ENCODE results near the gene PLXDC2. TPM values are rescaled to one million over a fixed set of nuclear protein-coding genes. Genes with fewer than 3 reads are reported as not detected.

Gene PLXDC2
- total and polyA plus RNA-seq, 2 experiments from 2014 or later, result 10.3 to 22.6 TPM

- no peaks in the 10 kb centered on the region for H3K9me3 ChIP-seq (ENCODE audit: low read depth)
- TF ChIP-seq, protein P1, sequence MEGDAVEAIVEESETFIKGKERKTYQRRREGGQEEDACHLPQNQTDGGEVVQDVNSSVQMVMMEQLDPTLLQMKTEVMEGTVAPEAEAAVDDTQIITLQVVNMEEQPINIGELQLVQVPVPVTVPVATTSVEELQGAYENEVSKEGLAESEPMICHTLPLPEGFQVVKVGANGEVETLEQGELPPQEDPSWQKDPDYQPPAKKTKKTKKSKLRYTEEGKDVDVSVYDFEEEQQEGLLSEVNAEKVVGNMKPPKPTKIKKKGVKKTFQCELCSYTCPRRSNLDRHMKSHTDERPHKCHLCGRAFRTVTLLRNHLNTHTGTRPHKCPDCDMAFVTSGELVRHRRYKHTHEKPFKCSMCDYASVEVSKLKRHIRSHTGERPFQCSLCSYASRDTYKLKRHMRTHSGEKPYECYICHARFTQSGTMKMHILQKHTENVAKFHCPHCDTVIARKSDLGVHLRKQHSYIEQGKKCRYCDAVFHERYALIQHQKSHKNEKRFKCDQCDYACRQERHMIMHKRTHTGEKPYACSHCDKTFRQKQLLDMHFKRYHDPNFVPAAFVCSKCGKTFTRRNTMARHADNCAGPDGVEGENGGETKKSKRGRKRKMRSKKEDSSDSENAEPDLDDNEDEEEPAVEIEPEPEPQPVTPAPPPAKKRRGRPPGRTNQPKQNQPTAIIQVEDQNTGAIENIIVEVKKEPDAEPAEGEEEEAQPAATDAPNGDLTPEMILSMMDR (IDR thresholded peaks at IDR 0.05; ENCODE audit: low read depth, low read length), result no peak
- H3K36me3 ChIP-seq, result no peaks in the 10 kb centered on the region
- no peak overlapping the region for H3K4me3 ChIP-seq
- H3K27me3 ChIP-seq, result no peaks in the 10 kb centered on the region
- no peak for DNase-seq (ENCODE audit: low read depth in 1 of 2, low spot score in 1 of 2)
- no peak overlapping the region for H3K27ac ChIP-seq
- no peaks in the 10 kb centered on the region for H3K4me1 ChIP-seq (ENCODE audit: low read depth)
These were observed 12.6 kb upstream of the PLXDC2 start for GRCh38 chr10:19803676-19804075.

GRCh38 chr10:19809481-19809880 lies 6.8 kb upstream of the PLXDC2 start:
- H3K4me1 ChIP-seq (ENCODE audit: low read depth), result no peaks in the 10 kb centered on the region
- no peak for DNase-seq (ENCODE audit: low read depth in 1 of 2, low spot score in 1 of 2)
- no peak overlapping the region for H3K4me3 ChIP-seq
- H3K36me3 ChIP-seq, result no peaks in the 10 kb centered on the region
- TF ChIP-seq, protein P1 (IDR thresholded peaks at IDR 0.05; ENCODE audit: low read depth, low read length), result no peak
- no peak overlapping the region for H3K27ac ChIP-seq
- H3K9me3 ChIP-seq (ENCODE audit: low read depth), result no peaks in the 10 kb centered on the region
- H3K27me3 ChIP-seq, result no peaks in the 10 kb centered on the region

DNA sequence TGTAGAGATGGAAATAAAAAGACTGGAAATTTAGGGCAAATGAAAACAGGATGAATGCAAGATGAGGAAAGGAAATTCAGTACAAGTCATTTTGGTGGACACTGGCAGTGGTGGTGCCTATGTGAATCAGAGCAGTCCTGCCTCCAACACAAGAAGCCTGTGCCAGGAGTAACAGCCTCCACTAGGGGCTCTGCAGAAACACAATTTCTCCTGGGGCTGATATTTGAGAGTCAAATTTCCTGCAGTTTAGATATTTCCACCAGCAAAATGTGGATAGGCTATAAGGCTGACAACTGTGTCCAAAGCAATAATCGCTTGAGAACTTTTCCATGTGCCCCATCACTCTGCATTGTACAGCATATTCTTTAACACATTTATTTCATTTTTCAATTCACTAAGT lies 4.7 kb upstream of the PLXDC2 start:
- TF ChIP-seq, protein P1 (IDR thresholded peaks at IDR 0.05; ENCODE audit: low read depth, low read length), result peak; percentile 85

GRCh38 chr10:19812976-19813375 lies 3.3 kb upstream of the PLXDC2 start:
- Histone ChIP-seq H3K9me3 (ENCODE audit: low read depth) (no peaks in the 10 kb centered on the region), H3K27me3 (no peaks in the 10 kb centered on the region), H3K36me3 (no peaks in the 10 kb centered on the region), H3K27ac (no peak overlapping the region), H3K4me3 (no peak overlapping the region), H3K4me1 (ENCODE audit: low read depth) (no peaks in the 10 kb centered on the region)
- peak in 1 of 2 donors; percentile 12 for DNase-seq (ENCODE audit: low read depth in 1 of 2, low spot score in 1 of 2)
- TF ChIP-seq, protein P1 (IDR thresholded peaks at IDR 0.05; ENCODE audit: low read depth, low read length), result no peak

More for the DNA sequence above, 4.7 kb upstream of the PLXDC2 start:
- H3K27me3 ChIP-seq, result no peaks in the 10 kb centered on the region
- peak; percentile 47 to 70 for DNase-seq (ENCODE audit: low read depth in 1 of 2, low spot score in 1 of 2)
- no peaks in the 10 kb centered on the region for H3K9me3 ChIP-seq (ENCODE audit: low read depth)
- H3K4me1 ChIP-seq (ENCODE audit: low read depth), result no peaks in the 10 kb centered on the region
- H3K4me3 ChIP-seq, result no peak overlapping the region
- no peaks in the 10 kb centered on the region for H3K36me3 ChIP-seq
- H3K27ac ChIP-seq, result no peak overlapping the region

GRCh38 chr10:19815036-19815730 lies 1.0 kb upstream of the PLXDC2 start:
- DNase-seq (ENCODE audit: low read depth in 1 of 2, low spot score in 1 of 2), result peak; percentile 46 to 76
- Histone ChIP-seq H3K27me3 (no peaks in the 10 kb centered on the region), H3K36me3 (no peaks in the 10 kb centered on the region), H3K9me3 (ENCODE audit: low read depth) (no peaks in the 10 kb centered on the region), H3K4me1 (ENCODE audit: low read depth) (peaks cover 4% of the 10 kb centered on the region), H3K27ac (peak overlapping the region; percentile 35), H3K4me3 (peak overlapping the region; percentile 83)
- TF ChIP-seq, protein P1 (IDR thresholded peaks at IDR 0.05; ENCODE audit: low read depth, low read length), result no peak
